Measurements from ENCODE around the gene CCDC102A.
"Not testable (repeated sequence)": the region's sequence is repeated elsewhere in the genome, so short reads cannot be mapped to it uniquely, and the experiment has no call there.

The CCDC102A gene

DNA sequence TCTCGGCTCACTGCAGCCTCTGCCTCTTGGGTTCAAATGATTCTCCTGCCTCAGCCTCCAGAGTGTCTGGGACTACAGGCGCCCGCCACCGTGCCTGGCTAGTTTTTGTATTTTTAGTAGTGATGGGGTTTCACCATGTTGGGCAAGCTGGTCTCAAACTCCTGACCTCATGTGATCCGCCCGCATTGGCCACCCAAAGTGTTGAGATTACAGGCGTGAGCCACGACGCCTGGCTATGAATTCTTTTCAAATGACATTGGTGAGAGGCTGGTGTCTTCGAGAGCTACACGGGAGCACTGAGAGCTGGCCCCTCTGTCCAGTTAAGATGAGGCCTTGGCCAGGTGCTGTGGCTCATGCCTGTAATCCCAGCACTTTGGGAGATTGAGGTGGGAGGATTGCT lies 36.4 kb downstream of the CCDC102A start:
- not testable (repeated sequence) for DNase-seq

DNA sequence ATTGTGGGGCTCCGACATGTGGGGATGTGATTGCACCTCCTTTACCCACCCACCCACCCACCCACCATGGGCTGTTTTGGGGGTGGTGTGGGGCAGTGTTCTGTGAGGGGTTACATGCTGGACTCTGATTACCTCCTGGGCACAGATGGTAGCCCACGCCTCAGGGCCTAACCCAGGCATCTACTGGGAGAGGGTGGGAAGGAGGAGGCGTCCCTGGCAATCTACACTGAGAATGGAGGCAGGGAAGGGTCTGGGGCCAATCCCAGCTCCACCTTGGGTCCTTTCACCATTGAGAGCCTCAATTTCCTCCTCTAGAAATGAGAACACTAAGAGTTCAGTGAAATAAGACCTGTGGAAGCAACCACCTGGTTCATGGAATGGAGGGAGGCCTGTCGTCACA lies 38.3 kb downstream of the CCDC102A start:
- no peak for DNase-seq

DNA sequence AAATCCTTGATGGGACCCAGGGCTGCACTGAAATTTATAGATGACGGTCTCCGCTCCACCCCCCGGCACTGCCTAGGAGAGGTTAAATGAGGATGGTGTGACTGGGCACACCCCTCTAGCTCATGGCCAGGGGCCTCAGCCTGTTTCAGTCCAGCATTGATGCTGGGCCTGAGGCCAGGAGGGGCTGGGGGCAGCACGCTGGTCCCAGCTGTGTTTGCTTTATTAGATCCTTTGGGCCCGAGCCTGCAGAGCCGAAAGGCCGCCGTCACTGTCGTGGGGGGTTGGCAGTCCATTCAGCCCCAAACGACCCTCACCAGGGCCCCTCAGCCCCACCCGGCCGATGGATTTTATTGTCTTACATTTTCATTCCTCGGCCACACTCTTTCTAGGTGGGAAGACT lies 39.2 kb downstream of the CCDC102A start:
- no peak for DNase-seq

DNA sequence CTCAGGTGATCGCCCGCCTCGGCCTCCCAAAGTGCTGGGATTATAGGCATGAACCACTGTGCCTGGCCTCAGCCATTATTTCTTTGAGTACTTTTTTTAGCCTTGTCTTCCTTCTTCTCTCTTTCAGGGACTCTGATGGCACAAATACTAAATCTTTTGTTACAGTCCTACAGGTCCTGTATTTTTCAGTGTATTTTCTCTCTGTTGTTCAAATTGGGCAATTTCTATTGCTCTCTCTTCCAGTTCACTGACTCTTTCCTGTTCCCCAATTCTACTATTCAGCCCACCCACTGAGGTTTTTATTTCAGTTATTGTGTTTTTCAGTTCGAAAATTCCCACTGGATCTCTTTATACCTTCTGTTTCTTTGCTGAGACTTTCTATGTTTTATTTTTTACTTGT lies 42.6 kb downstream of the CCDC102A start:
- DNase-seq = no peak

DNA sequence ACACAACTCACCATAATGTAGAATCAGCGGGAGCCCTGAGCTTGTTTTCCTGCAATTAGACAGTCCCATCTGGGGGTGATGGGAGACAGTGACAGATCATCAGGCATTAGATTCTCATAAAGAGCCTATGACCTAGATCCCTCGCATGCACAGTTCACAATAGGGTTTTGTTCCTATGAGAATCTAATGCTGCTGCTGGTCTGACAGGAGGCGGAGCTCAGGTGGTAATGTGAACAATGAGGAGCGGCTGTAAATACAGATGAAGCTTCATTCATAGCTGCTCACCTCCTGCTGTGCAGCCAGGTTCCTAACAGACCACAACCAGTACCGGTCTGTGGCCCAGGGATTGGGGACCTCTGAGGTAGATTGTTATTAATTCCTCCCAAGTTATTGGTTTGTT lies 47.1 kb downstream of the CCDC102A start:
- no peak for DNase-seq

DNA sequence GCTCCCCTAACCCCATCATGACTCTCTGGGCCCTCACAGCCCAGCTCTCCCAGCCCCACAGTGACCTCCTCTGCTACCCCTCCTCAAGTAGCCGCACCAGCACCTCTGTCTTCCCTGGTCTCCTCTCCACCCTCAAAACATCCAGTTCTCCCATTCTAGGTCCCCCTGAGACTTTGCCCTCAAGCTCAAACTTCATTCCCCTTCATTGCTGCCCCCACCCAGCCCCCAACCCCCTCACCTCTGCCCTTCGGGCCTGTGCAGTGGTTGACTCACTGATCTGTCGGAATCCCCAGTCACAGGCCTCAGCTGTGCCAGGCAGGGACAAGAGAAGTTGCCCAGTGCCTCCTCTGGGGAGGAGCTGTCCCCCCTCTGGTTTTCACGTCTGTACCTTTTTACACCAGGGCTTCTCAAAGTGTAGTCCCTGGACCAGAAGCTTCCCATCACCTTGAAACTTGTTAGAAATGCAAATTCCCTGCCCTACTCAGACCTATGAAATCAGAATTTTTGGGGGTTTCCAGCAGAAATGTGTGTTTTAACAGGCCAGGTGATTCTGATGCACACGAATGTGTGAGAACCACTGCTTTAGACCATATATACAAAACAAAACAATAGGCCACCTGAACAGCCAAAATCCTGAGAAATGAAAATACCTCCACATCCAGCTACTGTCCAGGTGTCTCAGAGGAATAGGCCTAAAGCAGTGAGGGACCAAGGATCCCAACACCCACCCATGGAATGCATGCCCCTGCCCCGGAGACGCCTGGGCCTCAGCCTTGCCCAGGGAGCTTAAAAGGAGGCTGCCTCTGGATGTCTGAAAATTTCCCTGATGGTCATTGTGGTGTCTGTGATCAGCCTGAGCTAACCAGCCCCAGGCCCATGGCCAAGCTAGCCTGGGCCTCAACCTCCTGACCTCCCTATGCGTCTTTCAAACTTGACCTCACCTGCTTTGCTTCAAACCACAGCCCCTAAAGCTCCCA lies 49.2 kb downstream of the CCDC102A start:
- DNase-seq = no peak

DNA sequence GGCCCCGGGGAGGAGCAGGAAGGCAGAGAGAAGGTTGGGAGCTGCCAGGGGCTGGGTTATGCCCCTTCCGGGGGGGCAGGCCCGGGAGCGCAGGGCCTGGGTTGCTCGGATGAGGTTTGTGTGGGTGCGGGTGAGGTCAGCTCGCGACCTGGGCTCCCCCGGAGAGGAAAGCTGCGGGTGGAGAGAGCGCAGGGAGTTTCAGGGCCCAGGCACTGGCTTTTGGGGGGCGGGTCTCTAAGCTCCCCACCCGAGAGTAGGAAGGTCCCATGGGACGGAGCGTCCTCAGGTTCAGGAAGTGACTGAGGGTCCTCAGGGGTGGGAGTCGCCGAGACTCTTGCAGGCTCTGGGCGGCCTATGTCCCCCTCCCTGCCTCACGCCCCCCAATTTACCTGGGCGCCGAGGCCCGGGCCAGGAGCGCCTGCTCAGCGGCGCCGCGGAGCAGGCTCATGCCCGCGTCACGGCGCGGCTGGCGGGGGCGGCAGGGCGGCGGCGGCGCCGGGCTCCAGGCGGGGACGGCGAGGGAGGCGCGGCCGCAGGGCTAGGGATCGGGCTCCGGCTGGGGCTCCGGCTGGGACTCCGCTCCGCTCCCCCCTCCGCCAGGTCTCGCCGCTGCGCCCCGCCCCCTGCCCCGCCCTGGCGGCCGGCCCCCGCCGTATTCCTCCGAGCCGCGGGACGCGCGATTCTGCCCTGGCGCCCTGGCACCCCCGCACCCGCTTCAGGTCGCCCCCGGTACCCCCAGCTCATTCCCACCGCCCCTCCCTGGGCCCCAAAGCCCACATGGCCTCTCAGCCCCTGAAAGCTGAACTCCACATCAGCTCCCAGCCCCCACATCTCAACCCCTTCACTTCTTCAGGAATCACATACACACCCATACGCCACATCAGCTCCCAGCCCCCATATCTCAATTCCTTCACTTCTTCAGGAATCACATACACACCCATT lies 50.2 kb downstream of the CCDC102A start, which contains the start of gene DOK4:
Gene DOK4 (minus strand): TSS at position 578 of the 942 bp plus-strand sequence. CDS start 6,986 bp downstream, outside the sequence.
- DNase-seq = peak; percentile 86

DNA sequence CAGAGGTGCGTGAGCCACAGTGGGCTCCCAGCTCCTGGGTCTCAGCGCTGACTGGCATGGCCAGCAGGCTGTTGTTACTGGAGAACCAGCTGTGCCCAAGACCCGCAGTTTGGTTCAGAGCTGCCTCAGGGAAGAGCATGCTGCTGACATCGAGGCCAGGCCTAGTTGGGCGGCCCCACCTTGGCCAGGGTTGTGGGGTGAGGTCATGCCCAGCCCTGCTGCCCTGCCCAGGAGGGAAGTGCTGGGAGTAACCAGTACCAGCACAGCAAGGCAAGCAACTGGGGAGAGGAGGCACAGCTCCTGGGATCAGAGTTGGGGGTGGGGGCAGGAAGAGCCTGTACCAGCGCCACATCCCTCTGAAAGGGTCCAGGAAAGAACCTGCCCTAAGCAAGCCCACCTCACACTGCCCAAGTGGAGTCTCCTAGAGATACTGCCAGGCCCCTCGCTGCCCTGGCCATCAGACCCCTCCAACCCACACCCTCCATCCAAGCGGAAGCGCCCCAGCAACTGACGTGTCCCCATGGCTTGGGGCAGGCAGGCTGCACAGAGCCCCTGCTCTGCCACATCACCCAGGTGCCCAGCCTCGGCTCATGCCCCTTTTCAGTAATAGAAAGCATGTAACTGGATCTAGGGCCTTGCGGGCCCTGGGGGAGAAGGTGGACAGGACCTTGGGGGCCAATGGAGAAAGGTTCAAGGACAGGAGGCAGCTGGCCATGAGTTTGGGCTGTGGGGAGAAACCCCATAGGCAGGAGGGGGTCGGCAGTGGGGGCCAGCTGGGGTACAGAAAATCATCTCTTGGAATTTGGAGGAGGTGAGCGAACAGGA lies 51.1 kb downstream of the CCDC102A start:
- no peak for DNase-seq

DNA sequence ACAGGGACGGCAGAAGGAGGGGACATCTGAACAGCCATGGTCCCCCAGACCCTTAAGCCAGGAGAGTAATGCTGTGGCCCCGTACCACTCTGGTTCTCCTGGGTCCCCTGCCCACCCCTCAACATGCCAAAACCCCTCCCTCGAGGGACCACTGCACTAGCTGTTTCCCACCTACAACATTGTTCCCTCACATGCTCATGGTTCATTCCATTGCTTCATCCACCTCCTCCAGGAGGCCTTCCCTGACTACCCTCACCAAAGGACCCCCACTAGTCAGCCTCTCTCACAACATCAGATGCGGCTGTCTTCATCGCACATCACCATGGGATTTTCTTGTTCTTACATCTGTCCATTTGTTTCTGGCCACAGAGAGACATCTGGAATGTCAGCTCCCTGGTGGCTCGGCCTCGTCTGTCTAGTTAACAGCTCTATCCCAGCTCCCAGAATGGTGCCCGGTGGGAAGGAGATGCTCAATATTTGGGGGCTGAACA lies 51.8 kb downstream of the CCDC102A start:
- no peak for DNase-seq

DNA sequence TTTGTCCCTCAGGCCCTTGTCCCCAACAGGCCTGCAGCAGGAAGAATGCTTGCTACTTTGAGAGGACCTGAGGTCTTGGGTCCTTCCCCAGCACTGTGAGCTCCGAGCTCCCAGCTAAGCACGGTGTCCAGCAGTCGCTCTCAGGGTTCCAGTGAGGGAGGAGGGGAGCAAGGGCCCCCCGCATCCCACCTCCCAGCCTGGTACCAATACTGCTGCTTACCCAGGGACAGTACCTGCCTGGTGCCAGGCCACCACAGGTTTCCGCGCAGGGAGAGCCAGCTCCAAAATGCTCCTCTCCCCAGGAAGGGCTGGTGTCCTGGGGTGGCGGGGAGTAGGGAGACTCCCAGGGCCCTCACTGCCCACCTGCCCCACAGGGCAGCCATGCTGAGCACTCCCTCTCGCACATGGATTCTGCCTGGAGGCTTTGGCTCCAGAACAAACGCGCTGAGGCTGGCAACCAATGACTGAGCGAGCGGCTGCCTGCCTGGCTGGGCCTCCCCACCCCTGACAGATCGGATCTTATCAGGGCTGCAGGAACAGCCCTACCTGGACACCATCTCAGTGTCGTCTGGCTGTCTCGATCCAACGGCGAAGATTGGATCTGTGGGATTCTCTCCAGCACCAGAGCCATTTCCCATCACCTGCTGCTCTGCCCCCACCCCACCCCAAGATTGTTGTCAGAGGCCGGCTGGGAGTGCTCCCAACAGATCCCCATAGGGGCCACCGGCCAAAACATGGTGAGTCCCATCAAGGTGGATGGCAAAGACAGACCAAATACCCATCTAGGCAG lies 52.5 kb downstream of the CCDC102A start:
- DNase-seq = no peak

DNA sequence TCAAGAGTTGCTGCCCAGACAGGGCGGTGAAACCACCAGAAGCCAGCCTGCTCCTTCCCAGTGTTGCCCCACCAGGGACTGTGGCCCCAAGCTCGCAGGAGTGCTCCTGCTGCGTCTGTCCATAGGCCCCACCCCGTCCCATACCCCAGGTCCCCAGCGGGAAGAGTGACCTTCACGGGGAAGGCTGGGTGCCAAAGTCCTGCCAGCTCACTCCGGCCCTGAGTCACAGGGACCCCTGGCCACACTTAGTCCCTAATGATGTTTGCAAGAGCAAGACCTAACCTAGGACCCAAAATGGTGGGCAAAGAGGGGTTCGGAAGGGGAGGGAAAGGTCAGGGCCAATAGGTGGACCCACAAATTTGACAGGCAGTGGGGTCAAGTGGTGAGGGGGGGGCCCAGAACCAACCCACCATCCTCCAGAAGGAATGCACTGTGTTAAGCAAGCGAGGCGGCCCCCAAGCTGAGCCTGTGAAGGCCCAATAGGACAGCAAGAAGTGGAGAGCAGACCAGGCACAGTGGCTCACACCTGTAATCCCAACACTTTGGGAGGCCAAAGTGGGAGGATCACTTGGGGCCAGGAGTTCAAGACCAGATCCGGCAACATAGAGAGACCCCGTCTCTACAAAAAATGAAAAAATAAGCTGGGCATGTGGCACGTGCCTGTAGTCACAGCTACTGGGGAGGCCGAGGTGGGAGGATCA lies 53.4 kb downstream of the CCDC102A start:
- no peak for DNase-seq

DNA sequence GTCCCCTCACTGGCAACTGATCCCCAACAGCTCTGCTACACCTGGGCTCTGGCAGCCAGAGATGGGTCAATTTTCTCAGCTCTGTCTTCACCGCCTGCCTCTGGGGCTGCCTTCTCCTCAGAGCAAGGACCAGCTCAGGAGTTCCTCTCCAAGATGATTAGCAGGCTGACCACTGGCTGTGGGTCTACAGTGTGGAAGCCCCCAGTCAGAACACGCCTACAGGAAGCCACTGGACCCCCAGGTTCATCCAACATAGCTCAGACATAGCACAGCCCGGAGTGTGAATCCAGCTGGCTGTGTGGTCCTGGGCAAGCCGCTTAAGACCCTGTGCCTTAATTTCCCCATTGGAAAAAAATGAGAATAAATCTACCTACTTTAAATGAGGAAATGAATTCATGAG lies 55.0 kb downstream of the CCDC102A start:
- DNase-seq = no peak

DNA sequence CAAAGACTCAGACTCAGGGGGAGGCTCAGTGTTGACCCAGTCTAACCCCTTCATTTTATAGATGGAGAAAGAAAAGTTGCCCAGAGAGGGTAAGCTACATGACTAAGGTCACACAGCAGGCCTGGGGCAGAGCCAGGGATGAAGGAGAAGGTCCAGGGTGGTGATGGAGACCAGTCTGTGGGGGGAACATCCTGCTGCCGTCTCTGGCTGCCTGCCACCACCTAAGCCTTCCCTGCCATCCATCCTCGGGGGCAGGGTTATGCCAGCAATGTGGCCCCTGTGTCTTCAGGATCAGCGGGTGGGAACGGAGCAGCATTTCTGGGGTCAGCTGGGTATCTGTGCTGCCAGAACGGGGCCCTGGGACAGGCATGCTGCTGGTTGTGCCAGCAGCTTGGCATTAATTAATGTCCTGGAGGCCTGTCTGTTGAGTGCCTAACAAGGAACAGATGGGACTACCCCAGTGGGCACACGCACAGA lies 55.6 kb downstream of the CCDC102A start:
- DNase-seq = no peak

DNA sequence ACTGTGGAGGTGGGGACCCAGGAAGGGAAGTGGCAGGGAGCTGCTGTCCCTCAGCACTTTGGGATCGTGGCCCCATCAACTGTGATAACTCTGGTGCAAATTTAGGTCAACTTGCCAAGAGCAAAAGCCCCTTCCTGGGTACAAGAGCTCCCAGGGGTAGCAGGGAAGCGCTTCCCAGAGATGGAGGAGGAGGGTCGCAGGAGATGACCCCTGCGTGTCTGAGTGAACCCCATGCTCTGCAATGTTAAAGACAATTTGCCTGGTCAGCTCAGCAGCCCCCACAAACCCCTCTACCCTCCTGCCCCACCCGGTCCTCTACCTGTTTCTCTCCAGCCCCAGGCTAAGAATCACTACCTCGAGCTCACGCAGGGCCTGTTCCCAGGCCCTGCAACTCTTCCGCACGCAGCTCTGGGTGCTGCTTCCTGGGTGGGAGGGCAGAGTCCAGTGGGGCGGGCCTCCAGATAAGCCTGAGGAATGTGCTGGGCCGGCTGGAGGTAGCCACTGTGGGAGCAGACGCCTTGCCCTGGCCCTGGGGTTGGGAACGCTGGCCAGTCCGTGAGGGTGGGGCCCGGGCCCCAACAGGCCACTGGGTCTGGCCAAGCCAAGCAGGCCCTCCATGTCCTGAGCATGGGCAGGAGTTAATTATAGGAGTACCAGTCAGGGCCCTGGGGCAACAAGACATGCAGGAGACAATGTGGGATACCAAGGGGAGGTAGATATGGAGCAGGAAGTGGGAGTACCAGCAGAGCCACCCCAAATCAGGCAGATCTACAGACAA lies 56.2 kb downstream of the CCDC102A start:
- DNase-seq = no peak

DNA sequence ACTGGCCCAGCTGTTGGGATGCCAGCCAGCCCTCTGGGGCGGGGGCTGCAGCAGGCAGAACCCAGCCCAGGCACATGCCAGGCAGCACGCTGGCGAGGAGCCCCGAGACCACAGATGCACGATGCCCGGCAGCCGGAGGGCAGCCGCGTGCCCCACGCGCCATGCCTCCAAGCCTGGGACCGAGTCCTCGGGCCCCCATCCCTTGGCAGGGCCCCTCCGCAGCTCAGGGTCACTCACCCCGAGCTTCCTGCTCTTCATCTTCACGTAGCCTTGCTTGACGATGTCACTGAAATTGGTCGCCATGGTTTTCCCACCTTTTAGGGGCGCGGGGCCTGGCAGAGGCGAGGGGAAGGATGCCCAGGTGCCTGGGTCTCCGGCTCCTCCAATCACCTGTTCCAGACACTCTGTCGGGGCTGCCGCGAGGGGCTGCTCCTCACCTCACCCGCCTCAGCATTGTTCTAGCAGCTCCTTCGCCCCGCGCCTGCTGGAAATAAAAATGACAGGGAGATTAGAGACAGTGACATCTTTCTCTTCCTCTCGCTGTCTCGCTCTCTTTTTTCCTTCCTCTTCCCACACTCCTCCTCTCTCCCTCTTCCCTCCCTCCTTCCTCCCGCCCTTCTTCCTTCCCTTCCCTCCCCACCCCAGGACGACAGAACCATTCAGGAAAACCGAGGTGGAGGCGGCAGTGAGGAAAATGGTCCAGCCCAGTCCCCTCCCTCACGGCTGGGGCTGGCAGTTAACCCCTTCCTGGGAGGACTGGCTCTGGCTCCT lies 57.0 kb downstream of the CCDC102A start:
- peak; percentile 79 for DNase-seq

DNA sequence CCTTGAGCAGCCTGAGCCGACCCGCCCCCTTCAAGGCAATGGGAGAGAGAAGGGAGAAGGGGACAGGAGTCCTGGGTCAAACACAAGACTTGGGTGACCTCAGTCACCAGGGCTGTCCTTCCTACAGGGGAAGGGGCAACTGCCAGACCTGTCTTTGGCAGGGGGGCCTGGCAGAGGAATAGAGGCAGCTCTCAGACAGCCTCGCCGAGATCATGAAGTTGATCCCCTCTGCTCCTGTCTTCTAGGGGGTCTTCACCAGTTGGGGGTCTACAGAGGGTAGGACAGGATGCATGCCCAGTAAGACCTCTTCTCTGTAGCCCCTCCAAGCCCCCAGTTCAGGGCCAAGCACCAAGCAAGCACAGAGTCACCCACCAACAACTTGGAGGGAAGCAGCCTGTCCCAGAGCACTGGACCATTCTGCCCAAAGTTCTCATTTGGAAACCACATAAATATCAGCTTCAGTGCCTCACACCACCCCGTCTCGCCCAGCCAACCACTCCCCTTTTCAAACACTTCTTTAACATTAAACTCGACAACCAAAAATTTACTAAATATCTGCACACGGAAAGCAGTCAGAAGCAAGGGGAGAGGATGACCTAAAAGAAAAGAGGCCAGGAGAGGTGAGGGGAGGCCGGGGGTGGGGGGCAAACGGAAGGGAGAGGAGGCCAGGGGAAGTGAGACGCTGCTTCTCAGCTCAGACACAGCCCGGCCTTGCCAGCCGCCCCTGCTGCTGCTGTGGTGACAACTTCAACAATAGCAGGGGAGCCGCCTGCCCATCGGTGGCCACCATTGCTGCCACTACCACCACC lies 57.8 kb downstream of the CCDC102A start:
- DNase-seq = no peak

DNA sequence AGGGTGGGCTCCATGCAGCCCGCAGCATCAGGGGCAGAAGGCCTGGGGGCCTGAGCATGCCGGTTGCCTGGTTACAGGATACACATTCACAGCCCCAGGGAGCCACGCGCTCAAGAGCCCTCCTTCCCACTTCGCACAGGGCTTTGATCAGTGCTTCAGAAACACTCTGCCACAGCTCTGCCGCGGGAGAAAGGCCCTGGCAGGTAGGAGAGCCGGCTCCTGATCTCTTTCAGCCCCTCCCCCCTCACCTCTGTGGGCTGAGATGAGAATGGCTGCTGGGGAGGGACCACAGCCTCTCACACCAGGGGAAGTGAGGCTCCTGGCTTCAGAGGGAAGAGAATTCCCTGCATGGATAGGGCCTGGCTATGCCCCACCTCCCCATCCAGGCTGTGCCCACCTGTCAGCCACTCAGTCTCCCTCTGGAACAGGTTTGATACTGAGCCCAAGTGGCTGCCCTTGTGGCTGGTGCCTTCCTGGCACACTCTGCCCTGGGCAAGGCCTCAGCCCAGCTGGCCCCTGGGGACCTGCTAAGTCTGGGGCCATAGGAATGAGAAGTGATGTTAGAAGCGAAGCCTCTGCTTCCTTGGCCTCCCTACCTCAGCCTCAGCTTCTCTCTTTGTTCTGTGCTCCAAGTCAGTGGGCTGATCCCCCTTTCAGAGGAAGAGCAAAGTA lies 58.7 kb downstream of the CCDC102A start:
- peak; percentile 53 for DNase-seq

Data from eye (tissue), 1 donor.